Fibroblast of the aortic adventitia (primary cell): ENCODE results near the gene OTULIN. TPM values are rescaled to one million over a fixed set of nuclear protein-coding genes. Genes with fewer than 3 reads are reported as not detected.

Experiments used
- DNase-seq: peaks from one replicate; pipeline ENCODE4 v3.0.0-alpha.2; 2010; ENCODE audit warnings: low read depth
- H3K4me3 ChIP-seq: 2 replicates; pipeline ENCODE4 v1.5.1; 2011; ENCODE audit warnings: low read depth, mild to moderate bottlenecking, control low read depth, low read length, moderate library complexity
- total RNA-seq: library from RNA; depleted of rRNA; stranded (reverse); fragments of >200 nt; gene quantifications from 2 replicates; pipeline ENCODE4 v1.2.3, GENCODE V29; 2012; ENCODE audit warnings: low replicate concordance
- TF ChIP-seq, protein P1 (sequence below): IDR thresholded peaks from 2 replicates; pipeline ENCODE4 v1.5.1; 2011; ENCODE audit warnings: mild to moderate bottlenecking, low read length, control low read depth, inconsistent platforms; ENCODE audit not compliant: insufficient read depth

Gene OTULIN
- total RNA-seq, 1 donor: 26.2 TPM

DNA sequence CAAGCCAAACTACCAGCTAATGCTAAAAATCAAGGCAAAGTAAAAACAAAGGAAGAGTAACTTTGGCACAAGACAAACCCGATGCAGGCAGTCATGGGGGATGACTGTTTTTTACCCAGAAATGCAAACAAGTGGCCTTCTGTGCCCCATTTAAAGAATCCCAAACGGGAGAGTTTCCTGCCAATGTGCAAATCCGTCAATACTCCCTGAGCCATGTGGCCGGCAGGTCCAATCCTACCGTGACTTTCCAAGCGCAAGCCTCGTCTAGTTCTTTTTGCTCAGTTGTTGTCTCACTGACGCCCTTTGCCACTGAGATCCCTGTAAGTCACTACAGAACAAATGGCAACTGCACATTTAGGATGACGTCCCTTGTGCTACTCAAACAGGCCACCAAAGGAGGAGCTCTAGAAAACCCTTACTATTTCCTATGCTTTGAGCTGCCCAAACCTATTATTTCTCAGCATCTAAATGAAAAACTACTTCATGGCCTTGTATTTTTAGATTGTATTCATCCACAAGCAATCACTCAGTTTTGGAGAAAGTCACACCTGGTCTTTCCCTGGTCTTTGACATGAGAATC is 43.4 kb downstream of the OTULIN start:
- H3K4me3 ChIP-seq: no peak overlapping the region
- TF ChIP-seq, protein P1, sequence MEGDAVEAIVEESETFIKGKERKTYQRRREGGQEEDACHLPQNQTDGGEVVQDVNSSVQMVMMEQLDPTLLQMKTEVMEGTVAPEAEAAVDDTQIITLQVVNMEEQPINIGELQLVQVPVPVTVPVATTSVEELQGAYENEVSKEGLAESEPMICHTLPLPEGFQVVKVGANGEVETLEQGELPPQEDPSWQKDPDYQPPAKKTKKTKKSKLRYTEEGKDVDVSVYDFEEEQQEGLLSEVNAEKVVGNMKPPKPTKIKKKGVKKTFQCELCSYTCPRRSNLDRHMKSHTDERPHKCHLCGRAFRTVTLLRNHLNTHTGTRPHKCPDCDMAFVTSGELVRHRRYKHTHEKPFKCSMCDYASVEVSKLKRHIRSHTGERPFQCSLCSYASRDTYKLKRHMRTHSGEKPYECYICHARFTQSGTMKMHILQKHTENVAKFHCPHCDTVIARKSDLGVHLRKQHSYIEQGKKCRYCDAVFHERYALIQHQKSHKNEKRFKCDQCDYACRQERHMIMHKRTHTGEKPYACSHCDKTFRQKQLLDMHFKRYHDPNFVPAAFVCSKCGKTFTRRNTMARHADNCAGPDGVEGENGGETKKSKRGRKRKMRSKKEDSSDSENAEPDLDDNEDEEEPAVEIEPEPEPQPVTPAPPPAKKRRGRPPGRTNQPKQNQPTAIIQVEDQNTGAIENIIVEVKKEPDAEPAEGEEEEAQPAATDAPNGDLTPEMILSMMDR: no peak
- no peak for DNase-seq

DNA sequence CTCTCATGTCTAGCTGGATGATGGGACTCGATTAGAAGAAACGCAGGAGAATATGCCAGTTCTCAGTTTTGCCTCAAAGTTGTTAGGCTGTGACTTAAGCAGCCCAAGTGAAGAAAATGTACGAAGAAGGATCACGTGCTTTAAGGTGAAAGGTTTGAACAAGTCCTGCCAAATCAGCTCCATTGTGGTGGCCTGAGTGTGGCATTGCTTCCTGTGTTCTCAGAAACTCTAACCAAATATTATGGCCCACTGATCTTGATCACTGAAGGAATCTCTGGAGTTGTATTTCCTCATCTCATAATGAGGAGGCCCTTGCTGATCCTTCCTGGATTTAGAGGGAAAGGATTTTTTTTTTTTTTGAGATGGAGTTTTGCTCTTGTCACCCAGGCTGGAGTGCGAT is 44.0 kb downstream of the OTULIN start:
- TF ChIP-seq, protein P1: no peak
- DNase-seq: no peak
- H3K4me3 ChIP-seq: no peak overlapping the region

DNA sequence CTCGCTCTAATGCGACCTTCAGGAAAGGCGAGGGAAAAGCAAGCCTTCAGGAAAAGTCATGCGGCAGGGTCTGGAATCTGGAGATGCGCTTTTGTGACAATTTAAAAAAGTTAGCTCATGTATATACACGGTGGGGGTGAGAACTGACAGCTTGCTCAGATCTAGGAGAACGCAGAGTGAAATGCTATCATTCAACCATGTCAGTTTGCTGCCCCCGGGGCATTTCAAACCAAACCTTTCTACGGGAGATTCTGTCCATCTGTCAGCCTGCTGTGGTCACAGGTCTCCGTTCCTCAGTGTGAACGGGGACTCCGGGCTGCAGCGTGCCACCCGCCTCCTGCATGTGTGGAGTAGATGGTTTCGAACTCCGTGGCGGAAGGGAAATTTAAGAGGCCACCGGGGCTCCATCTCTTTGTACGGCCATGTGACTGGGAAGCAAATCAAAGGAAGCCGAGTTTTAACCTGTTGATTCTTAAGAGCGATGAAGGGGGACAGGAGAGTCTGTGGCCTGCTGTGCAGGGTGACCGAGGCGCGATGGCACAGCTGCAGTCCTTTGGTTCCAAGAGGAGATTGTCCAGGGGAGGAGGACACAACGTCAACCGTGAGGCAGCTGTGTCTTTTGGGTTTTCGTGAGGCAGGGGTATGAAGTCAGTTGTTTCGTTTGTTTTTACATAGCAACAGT is 45.9 kb downstream of the OTULIN start:
- DNase-seq: no peak
- TF ChIP-seq, protein P1: no peak
- no peak overlapping the region for H3K4me3 ChIP-seq

DNA sequence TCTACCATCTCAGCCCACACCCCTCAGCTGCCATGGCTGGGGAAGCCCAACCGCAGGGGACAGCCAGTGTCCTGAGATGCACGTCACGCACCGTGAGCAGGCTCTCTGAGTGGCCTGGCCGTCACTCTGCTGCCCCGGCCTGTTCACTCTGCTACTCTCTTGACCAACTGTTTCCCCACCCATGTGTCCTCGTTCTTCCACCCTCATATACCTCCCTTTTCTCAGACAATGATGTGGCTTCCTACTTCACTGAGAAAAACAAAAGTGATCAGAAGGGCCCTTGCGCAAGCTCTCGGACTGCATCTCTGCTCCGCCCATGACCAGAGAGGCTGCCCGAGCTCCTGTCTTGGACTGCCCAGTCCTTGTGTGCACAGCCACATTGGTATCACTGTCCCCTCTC is 47.6 kb downstream of the OTULIN start:
- TF ChIP-seq, protein P1: no peak
- no peak overlapping the region for H3K4me3 ChIP-seq
- DNase-seq: no peak

GRCh38 chr5:14712666-14713065 is 48.1 kb downstream of the OTULIN start:
- TF ChIP-seq, protein P1: no peak
- no peak for DNase-seq
- H3K4me3 ChIP-seq: no peak overlapping the region

DNA sequence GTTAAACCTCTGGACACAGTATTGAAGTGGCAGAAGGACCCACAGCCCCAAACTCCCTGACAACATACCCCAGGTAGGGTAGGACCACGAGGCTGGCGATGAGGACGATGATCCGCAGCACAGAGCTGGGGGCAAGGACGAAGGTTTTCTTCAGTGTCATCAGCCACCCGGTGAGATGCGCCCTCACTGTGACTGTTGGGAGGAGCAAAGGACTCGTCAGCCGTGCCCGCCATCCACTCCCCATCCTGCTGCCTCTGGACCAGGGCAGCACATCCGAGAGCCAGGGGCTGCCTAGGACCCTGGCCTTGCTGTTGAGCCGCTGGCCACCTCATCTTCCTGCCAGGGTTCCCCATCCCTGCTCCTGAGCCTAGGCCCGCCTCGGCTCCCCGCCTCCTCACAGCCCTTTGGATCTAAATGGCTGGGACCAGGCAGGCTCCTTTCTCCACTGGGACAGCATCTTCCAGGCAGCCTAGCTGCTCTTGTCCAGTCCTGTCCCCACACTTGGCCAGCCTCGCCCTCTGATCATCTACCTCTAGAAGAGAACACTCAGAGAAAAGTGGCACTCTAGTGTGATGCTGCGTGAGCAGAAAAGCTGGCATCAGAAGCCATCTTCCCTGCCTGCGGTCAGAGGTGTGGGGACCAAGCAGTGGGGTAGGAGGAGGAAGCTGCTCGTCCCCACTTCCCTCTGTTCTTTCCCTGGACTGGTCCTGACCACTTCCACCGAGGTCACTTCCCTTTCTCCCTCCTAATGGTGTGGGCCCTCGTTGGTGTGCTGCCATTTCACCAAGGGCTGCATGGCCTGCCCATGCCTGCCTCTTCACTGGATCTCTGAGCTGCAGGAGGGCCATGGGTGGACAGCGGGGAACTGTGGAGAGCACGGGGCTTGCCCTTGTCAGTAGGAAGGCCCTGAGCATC is 49.2 kb downstream of the OTULIN start:
- no peak overlapping the region for H3K4me3 ChIP-seq
- TF ChIP-seq, protein P1: no peak
- no peak for DNase-seq
